HG03159 (cell line): Measurements from ENCODE around the gene IGFL4.
"Not testable (repeated sequence)": the region's sequence is repeated elsewhere in the genome, so short reads cannot be mapped to it uniquely, and the experiment has no call there.

Experiments used
- ATAC-seq: cut with Tn5 transposase; IDR thresholded peaks from one replicate; pipeline ENCODE4 v1.9.1; 2021; ENCODE audit warnings: mild to moderate bottlenecking, moderate library complexity; ENCODE audit not compliant: unreplicated experiment

Gene IGFL4

DNA sequence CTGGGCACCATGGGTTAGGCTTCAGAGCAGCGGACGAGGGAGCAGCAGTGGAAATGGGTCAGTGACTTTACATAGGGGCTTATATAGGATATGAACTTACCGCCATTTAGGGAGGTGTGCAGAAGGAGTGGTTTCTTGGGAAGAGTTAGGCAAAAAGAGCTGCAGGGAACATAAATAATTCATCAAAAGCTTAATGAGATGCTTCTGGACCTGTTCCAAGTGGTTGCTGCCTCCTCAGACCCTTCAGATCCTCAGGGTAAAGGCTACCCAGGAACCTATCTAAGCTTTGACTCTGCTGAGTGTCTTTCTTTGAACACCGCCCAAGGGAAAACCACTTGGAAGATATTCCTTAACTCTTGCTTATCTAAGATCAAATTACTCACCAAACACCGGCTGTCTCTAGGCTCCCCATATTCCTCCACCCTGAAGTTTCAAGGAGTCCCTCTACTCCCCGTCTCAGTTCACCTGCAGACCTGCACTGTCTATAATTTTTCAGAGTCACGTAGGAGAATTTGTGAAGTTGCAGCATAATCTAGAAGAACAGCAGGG, at the start of gene IGFL4:
TSS of gene IGFL4 (minus strand) at position 51 of the 549 bp plus-strand sequence. CDS start at position 11, 40 bp downstream.
- no peak for ATAC-seq

DNA sequence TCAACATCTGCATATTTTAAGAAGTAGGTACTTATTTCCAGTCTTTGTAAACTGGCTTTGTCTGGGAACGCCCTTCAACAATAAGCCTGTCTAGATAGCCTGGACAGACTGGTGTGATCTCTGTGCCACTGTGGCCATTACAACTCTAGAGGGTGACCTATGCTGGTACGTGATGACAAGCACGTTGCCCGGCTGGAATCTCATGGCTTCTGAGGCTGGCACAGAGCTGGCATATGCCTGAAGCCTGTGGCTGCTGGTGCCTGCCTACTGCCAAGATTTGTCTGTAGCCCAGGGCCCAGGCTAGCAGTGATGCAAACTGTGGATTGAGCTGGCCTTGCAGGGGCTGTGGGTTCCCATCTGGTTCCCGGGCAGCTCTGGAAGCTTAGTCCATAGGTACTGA, 49.6 kb upstream of the IGFL4 start:
- no peak for ATAC-seq

DNA sequence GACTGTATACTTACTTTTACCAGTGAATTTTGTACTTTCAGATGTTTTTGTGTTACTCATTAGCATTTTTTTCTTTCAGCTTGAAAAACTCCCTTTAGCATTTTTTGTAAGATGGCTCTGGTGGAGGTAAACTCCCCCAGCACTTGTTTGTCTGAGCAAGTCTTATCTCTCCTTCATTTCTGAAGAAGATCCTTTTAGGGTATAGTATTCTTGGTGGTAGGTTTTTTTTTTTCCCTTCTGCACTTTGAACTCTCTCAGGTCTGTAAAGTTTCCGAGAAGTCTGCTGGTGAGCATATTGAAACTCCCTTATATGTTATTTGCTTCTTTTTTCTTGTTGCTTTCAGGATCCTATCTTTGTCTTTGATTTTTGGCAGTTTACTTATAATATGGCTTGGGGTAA, 48.6 kb upstream of the IGFL4 start:
- ATAC-seq: no peak

DNA sequence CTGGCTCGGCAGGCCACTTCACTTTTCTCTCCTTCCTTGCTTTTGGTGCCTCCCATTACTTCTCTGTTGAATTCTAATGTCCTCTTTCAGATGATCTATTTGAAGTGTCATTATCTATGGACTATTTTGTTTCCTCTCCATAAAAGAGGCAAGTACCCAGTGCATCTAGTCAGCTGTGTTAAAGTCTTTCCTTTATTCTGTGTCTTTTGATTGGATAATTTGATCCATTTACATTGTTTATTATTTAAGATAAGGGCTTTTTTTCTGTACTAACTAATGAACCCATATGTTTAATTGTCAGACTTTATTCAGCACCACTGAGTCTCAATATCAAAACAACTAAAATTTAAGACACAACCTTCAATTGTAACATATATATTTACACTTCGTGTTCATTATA, 47.3 kb upstream of the IGFL4 start:
- ATAC-seq: no peak

DNA sequence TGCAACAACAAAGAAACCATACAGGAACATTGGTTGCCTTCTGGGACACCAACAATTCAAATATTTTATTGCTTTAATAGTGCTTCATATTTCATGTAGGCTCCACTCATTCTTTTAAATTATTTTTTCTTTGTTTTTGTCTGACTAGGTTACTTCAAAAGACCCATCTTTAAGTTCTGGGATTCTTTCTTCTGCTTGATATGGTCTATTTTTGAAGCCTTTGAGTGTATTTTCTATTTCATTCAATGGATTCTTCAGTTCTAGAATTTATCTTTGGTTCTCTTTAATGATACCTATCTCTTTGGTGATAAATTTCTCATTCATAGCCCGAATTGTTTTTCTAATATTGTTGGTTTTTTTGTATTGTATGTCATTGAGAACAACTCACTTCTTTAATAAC, 45.1 kb upstream of the IGFL4 start:
- ATAC-seq: no peak

DNA sequence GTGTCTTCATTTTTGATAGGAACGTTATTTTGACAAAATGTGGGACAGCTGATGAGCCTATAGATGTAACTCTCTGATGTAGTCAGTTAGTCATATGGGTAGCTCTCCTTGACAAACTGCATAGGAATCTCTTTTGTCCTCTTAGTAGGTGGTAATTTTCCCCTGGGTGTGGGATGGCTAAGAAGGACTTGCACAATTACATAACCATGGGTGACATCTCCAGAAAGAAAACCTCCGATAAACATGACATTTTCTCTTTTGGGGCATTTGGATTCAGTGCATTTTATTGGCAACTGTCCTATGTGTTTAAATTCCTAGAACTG, 41.9 kb upstream of the IGFL4 start:
- no peak for ATAC-seq

DNA sequence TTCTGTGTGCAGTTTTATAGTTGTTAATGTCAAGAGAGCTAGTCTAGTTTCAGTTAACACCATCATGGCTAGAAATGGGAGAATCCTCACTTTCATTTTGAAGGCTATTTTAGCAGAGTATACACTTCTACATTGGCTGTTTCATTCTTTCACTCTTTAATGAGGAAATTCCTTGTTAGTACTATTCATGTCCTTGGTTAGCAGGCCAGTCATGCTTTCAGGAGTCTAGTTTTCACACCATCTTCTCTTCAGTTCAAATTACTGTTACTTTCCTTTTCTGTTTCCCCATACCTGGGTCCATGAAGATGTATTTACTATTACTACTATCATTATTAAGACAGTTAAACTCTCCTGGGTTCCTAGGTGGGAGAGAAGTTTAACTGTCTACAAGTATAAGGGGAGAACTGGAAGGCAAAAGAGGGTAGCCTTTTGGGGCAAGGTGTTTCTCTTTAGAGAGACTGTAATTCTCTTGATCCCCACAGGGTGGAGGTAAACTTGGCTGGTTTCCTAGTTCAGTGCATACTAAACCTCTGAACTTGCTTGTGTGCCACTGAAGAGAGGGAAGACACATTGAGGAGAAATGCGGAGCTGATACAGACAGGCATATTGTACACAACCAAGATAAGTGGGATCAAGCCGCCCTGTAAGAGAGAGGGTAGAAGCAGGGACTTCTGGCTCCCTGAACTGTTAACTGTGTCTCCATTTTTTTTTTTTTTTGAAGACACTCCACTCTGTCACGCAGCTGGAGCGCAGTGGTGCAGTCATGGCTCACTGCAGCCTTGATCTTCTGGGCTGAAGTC, 41.3 kb upstream of the IGFL4 start:
- ATAC-seq: no peak

DNA sequence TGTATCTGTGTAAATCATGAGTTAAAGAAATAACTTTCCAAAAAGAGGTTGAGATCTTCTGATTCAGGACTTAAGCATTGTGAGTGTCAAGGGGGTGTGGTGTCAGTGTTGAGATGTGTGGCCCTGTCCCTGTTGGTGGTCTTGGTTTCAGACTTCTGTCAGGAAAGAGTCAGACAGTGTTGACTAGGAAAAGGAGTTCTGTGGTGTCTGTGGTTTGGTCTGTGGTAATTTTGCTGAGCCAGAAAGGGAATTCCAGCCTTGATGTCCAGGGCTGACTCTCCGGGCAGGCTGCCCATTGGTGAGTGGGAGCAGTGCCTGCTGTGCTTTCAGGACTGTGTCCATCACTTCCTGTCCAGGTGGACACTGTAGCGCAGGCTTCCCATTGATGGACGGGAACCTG, 39.8 kb upstream of the IGFL4 start:
- ATAC-seq: no peak

DNA sequence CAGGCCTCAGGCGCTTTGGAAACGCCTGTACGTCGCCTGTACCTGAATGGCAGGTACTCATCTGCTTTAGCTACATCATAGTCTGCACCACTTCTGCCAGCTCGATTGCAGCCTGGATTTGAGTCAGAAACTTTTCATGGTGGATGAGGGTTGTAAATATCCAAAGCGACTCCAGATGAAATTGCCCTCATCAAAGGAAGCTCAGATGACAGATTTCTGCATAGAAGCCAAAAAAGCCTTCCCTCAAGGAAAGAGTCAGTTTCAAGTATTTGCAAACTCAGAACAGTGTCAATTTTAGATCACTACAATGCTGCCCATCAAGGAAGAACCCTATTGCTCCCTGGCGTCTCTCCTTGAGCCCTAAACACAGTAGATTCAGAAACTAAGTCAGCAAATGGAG, 38.8 kb upstream of the IGFL4 start:
- no peak for ATAC-seq

DNA sequence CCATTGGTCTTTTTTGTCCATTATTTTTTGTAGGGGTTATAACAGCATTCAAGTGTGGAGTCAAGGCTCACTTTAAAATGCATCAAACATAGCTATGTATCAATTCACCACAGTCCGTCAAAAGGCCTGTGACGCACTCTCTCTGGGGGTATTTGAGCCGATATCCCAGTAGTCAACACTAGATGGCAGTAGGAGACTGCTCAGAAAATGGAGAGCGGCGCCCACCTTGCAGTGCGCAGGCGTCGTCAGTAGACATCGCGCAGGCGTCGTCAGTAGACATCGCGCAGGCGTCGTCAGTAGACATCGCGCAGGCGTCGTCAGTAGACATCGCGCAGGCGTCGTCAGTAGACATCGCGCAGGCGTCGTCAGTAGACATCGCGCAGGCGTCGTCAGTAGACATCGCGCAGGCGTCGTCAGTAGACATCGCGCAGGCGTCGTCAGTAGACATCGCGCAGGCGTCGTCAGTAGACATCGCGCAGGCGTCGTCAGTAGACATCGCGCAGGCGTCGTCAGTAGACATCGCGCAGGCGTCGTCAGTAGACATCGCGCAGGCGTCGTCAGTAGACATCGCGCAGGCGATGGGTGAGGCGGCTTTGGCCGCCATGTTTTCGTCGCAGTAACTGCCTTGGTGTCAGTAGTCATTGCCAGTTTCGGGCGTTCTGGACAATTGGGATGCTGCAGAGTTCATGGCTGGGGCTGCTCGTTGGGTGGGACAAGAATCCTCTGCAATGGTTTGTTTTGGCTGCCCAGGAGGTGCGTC, 38.0 kb upstream of the IGFL4 start:
- not testable (repeated sequence) for ATAC-seq

DNA sequence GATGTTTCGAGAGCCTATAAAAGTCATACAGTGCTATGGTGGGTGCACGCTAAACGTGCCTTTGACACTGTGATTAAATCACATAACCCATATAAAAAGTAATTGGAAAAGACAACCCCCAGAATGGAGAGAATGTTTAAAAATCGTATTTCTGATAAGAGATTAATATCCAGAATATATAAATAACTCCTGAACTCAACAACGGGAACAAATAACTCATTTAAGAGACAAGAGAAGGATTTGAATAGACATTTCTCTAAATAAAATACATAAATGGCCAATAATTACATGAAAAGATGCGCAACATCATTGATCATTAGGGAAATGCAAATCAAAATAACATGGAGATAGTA, 37.0 kb upstream of the IGFL4 start:
- no peak for ATAC-seq

DNA sequence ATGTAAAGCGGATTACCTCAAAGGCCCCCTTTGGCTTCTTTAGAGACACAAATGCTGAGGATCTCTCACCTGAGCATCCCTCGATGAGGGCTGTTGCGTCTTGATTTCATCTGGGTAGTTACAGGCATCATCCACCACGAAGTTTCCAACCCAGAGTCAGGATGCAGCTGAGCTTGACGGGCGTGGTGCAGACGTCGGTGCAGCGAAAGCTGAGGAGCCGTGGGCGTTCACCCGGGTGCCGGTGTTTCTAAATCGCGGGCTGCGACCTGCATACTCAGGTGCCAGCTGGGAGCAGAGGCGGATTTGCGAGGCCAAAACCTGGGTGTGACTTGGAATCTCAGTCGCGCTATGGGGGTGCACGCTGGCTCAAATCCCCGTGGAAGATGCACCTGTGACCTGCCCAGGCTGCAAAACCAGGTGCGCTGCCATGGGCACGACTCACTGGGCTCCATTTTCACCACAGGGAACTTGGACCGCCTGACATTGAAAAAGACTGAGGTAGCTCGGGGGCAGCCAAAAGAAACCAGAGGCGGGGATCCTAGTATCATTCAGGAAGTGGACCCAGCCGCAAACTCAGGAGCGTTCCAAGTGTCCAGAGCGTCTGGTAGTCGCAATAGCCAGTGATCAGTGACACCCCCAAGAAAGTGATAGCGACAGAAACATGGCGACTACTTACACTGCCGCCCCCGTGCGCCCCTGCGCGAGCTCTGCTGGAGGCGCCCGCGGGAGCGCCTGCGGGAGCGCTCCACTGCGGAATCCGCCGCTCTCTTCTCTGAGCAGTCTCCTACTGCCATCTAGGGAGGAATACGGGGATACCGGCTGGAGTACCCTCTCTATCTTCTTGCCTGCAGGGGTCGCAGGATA, 36.4 kb upstream of the IGFL4 start:
- no peak for ATAC-seq

DNA sequence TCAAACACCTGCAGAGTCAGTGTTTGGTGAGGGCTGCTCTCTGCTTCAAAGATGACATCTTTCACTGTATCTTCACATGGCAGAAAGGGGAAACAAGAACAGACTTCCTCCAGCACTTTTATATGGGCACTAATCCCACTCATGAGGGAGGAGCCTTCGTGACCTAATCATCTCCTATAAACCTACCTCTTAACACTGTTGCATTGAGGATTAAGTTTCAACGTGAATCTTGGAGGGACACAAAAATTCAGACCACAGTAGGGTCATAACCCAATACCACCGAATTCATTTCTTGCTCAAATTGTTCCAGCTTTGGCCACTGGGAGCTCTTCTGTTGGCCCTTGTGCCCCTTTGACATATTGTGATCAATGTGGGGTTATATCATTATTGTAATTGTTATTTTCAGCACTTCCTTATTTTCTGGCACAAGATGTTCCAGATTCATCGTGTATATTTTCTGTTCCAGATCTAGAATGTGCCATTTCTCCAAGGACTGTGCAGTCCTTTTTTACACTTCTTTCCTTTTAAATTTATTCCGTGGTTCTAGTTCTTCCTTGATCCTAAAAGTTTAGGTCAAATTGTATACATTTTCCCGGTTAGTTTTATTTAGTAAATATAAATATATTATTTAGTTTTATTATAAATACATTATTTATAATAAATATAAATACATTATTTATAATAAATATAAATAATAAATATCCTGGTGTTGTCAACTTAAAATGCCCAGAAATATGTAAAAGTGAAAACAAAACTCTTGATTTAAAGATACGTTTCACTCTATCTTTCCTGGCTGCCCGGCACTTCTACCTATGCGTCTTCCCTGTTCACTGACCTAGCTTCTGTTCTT, 35.5 kb upstream of the IGFL4 start:
- no peak for ATAC-seq

DNA sequence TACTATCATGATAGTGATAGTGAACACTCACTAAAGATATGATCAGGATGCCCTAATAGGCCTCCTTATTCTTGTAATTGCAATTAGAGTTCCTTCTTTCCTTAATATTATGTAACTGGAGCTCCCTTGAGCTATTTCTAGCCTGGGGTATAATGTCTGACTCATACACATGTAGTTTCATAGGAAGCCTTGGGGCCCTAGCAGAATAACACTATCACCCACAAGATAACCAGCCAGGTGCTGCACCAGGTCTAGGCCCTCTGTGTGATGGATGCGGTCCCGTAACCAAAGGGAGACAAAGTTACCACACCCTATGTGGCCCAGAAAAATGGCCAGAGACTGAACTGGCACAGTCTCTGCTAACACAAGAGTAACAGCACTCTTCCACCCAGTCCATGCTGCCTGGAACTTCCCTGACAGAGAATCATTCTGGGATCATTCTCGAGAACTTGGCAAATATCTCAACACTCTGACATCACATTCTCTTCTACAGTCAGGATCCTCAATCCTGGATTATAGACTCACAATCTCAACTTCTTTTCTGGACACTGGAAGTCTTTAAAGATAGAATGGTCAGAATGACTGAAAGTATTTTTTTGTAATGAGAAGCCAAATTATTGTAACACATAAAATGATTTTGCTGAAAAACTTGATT, 32.6 kb upstream of the IGFL4 start:
- no peak for ATAC-seq

DNA sequence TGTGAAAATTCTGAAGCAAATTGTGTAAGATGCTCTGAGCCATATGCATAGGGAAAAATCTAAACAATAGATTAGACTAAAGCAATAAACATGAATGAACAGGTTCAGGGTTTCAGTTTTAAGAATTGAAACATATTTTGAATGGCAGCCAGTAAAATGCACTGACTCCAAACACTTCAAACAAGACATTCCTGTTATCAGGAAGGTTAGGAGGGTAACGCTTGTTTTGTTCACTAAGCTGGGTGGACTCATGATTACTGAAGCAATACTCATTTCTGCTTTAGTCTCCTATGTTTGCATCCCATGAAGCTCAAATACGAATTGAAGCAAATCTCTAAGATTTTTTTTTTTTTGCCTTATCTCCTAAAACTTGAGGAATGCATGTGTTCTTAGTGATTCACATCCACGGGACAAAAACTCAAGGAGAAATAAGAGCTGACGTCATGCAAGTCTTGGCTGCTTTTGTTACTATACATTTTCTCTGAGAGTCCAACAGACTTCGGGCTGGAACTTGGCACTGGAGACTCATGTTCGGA, 29.1 kb upstream of the IGFL4 start:
- ATAC-seq: no peak

DNA sequence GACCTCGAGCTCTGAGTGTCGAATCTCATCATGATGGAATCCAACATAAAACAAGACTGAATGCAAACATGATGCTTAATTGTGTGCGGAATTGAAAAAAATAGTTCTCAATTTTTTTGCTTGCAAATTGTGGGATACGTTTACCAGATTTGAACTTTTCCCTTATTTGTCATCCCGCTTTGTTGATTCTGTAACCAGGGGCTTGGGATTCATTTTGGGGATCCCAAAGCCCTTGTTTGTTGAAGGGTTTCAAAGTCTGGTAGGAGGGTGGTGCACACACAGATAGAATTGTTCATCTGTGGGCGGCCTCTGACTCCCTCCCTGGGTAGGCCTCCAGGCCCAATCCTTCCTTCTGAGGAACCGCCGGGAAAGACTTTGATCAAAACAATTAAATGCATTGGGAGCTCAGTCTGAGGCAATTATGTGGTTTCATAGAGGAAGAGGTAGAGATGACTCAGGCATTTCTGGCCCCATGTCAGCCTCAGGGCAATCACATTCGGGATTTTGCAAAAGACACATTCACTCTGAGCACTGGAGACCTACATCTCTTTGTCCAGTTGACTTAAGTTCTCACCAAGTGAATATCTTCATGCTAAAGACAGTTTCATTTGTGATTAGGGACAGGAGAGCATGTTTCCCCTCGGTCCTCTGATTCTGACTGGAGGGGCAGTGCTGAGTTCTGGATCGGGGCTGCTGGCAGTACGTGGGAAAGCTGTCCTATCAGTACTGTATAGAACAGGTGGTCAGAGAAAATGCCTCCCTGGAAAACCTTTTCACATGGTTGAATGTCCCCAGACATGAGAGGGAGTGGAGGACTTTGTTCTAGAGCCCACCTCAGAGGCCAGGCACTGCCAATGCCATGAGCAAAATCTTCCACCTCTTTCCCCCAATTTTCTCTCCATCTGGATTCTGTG, 27.8 kb upstream of the IGFL4 start:
- no peak for ATAC-seq

DNA sequence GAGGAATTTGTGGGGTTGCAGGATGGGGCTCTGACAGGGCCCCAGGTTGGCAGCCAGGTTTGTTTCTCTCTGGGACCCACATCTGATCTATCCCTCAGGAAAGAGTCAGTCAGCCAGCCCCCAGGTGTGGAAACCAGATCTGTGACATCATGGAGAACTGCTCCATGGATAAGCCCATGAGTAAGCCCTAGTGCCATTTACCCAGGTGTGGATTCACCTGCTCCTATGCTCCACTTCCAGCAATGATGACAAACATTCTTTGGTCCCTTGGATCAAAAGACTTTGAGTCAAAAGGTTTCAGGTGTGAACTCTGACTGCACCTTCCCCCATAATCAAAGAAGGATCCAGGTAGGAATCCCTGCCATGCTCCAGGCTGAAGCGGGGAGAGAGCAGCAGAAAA, 26.9 kb upstream of the IGFL4 start:
- ATAC-seq: no peak

DNA sequence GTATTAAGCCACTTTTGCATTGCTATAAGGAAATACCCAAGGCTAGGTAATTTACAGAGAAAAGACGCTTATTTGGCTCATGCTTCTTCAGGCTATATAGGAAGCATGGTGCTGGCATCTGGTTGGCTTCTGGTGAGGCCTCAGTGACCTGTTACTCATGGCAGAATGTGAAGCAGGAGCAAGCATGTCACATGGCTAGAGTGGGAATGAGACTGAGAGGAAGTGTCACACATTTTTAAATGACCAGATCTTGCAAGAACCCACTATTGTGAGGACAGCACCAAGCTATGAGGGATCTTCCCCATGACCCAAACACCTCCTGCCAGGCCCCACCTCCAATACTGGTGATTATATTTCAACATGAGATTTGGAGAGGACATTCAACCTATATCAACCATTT, 25.7 kb upstream of the IGFL4 start:
- no peak for ATAC-seq
